H1 (cell line): ENCODE results near the gene FASTKD3. TPM values are rescaled to one million over a fixed set of nuclear protein-coding genes. Genes with fewer than 3 reads are reported as not detected.

ENCODE experiments used
- CTCF ChIA-PET: fragments of 300-600 bp; sonication (Branson Sonifier 250); formaldehyde crosslinking; loops from one replicate; lab custom pipeline; 2021; ENCODE audit not compliant: partially characterized antibody; lab: Charles Lee
- POLR2A ChIA-PET: fragments of 300-600 bp; sonication (Branson Sonifier 250); formaldehyde crosslinking; loops from one replicate; lab custom pipeline; 2021; ENCODE audit warnings: inconsistent platforms; ENCODE audit not compliant: partially characterized antibody; lab: Charles Lee
- DNase-seq, 2 experiments: peaks; one replicate each; pipeline versions ENCODE4 v3.0.0 to v3.0.0-alpha.2; 2010 to 2022; ENCODE audit warnings: low spot score in 2 of 2, low read depth in 1 of 2, mixed read lengths in 1 of 2
- FAIRE-seq: peaks from 2 replicates; lab custom pipeline; 2011; peaks lifted over from hg19 to GRCh38; lab: Jason Lieb, UNC
- H2AFZ ChIP-seq: 2 replicates; pipeline ENCODE4 v1.8.1; 2012; ENCODE audit warnings: low read length, inconsistent platforms
- H2AK5ac ChIP-seq: 2 replicates; pipeline ENCODE4 v1.6.1; 2013; ENCODE audit warnings: low read depth, low read length
- H2BK120ac ChIP-seq: replicated peaks from 2 replicates; pipeline ENCODE3; 2013; ENCODE audit warnings: low read depth, low read length, inconsistent platforms
- H2BK12ac ChIP-seq: 2 replicates; pipeline ENCODE4 v1.6.1; 2013; ENCODE audit warnings: low read depth, low read length
- H2BK15ac ChIP-seq: 2 replicates; pipeline ENCODE4 v1.6.1; 2013; ENCODE audit warnings: low read length
- H2BK20ac ChIP-seq: 2 replicates; pipeline ENCODE4 v1.6.1; 2013; ENCODE audit warnings: low read length
- H2BK5ac ChIP-seq: 2 replicates; pipeline ENCODE4 v1.6.1; 2013; ENCODE audit warnings: low read depth, low read length
- H3K14ac ChIP-seq: 2 replicates; pipeline ENCODE4 v1.6.1; 2013; ENCODE audit warnings: inconsistent platforms; ENCODE audit not compliant: insufficient read length
- H3K18ac ChIP-seq: 2 replicates; pipeline ENCODE4 v1.6.1; 2013; ENCODE audit warnings: low read length; ENCODE audit errors: extremely low read depth
- H3K23ac ChIP-seq: 2 replicates; pipeline ENCODE4 v1.6.1; 2013; ENCODE audit warnings: inconsistent platforms; ENCODE audit not compliant: insufficient read length
- H3K23me2 ChIP-seq: 2 replicates; pipeline ENCODE4 v1.6.1; 2013; ENCODE audit warnings: low read depth, low read length
- H3K27ac ChIP-seq: 2 replicates; pipeline ENCODE4 v1.6.1; 2011; ENCODE audit warnings: low read depth, low read length, inconsistent platforms
- H3K27me3 ChIP-seq, 4 experiments: replicated peaks in 1 of 4; 1 replicate in 1 of 4; 2 replicates in 3 of 4; pipeline versions ENCODE4 v1.6.1 to v1.8.1; 2011 to 2013; ENCODE audit warnings: low read length in 3 of 4, mild to moderate bottlenecking in 3 of 4, inconsistent platforms in 2 of 4, mixed read lengths in 2 of 4, moderate library complexity in 1 of 4; ENCODE audit not compliant: control insufficient read depth in 3 of 4, insufficient read depth in 3 of 4; ENCODE audit errors: extremely low read depth in 1 of 4
- H3K36me3 ChIP-seq, 4 experiments: 2 replicates each; pipeline versions ENCODE4 v1.6.1 to v1.8.1; 2011 to 2013; ENCODE audit warnings: mild to moderate bottlenecking in 4 of 4, low read length in 3 of 4, moderate library complexity in 2 of 4, control low read depth in 1 of 4, inconsistent platforms in 1 of 4; ENCODE audit not compliant: insufficient read depth in 4 of 4, control insufficient read depth in 2 of 4
- H3K4ac ChIP-seq: replicated peaks from 2 replicates; pipeline ENCODE3; 2013; ENCODE audit warnings: low read length, low read depth, mixed read lengths, inconsistent platforms; ENCODE audit not compliant: insufficient read length
- H3K4me1 ChIP-seq, 4 experiments: replicated peaks in 1 of 4; 1 replicate in 1 of 4; 2 replicates in 3 of 4; pipeline versions ENCODE4 v1.6.1 to v1.8.1; 2011 to 2013; ENCODE audit warnings: low read length in 3 of 4, inconsistent platforms in 2 of 4, mixed read lengths in 1 of 4; ENCODE audit not compliant: insufficient read depth in 4 of 4, control insufficient read depth in 3 of 4
- H3K4me2 ChIP-seq, 2 experiments: 2 replicates each; pipeline versions ENCODE4 v1.6.1 to v1.8.1; 2011 to 2013; ENCODE audit warnings: low read depth in 2 of 2, low read length in 2 of 2, control low read depth in 1 of 2, inconsistent platforms in 1 of 2, mild to moderate bottlenecking in 1 of 2; ENCODE audit not compliant: insufficient read depth in 1 of 2
- H3K4me3 ChIP-seq, 4 experiments: fragments of 200-600, 300-600 bp in 1 of 4; sonication (generic), shearing (Covaris generic), sonication (Bioruptor Twin) in 1 of 4; 2 replicates each; pipeline versions ENCODE4 v1.5.1 to v1.8.1; 2011 to 2016; ENCODE audit warnings: low read length in 4 of 4, low read depth in 3 of 4, control low read depth in 2 of 4, inconsistent platforms in 2 of 4, mild to moderate bottlenecking in 2 of 4, mixed read lengths in 1 of 4, moderate library complexity in 1 of 4; ENCODE audit not compliant: insufficient read depth in 2 of 4; ENCODE audit errors: extremely low read depth in 1 of 4
- H3K56ac ChIP-seq: replicated peaks from 2 replicates; pipeline ENCODE3; 2013; ENCODE audit warnings: low read depth, mild to moderate bottlenecking, mixed read lengths, low read length, inconsistent platforms; ENCODE audit not compliant: insufficient read length
- H3K79me1 ChIP-seq: 2 replicates; pipeline ENCODE4 v1.6.1; 2013; ENCODE audit warnings: low read depth, low read length, control low read depth
- H3K79me2 ChIP-seq, 2 experiments: 2 replicates each; pipeline versions ENCODE4 v1.6.1 to v1.8.1; 2012 to 2013; ENCODE audit warnings: low read length in 2 of 2, mild to moderate bottlenecking in 2 of 2, inconsistent platforms in 1 of 2; ENCODE audit not compliant: insufficient read depth in 2 of 2, control insufficient read depth in 1 of 2
- H3K9ac ChIP-seq, 4 experiments: replicated peaks in 1 of 4; 1 replicate in 1 of 4; 2 replicates in 3 of 4; pipeline versions ENCODE4 v1.6.1 to v1.8.1; 2011 to 2013; ENCODE audit warnings: low read depth in 3 of 4, low read length in 3 of 4, control low read depth in 2 of 4, mild to moderate bottlenecking in 2 of 4, moderate library complexity in 2 of 4, inconsistent platforms in 1 of 4; ENCODE audit errors: extremely low read depth in 1 of 4
- H3K9me3 ChIP-seq, 2 experiments: 2 replicates each; pipeline versions ENCODE4 v1.6.1 to v1.8.1; 2012 to 2013; ENCODE audit warnings: mild to moderate bottlenecking in 2 of 2, moderate library complexity in 2 of 2, control low read depth in 1 of 2, inconsistent platforms in 1 of 2, low read depth in 1 of 2, low read length in 1 of 2, mixed read lengths in 1 of 2; ENCODE audit not compliant: insufficient read depth in 2 of 2
- H4K20me1 ChIP-seq, 2 experiments: replicated peaks in 1 of 2; 2 replicates each; pipeline versions ENCODE3 to v1.8.1; 2011 to 2013; ENCODE audit warnings: inconsistent platforms in 2 of 2, low read length in 2 of 2, mild to moderate bottlenecking in 1 of 2; ENCODE audit not compliant: insufficient read depth in 2 of 2, control insufficient read depth in 1 of 2
- H4K5ac ChIP-seq: 2 replicates; pipeline ENCODE4 v1.6.1; 2013; ENCODE audit warnings: low read length, low read depth, mixed read lengths, inconsistent platforms; ENCODE audit not compliant: insufficient read length
- H4K8ac ChIP-seq: 2 replicates; pipeline ENCODE4 v1.8.0; 2013; ENCODE audit warnings: mild to moderate bottlenecking, moderate library complexity, low read length, inconsistent platforms; ENCODE audit not compliant: insufficient read depth; ENCODE audit errors: extremely low read depth
- H4K91ac ChIP-seq: replicated peaks from 2 replicates; pipeline ENCODE3; 2013; ENCODE audit warnings: low read length, mixed read lengths, inconsistent platforms; ENCODE audit not compliant: insufficient read length
- JUN ChIP-seq: IDR thresholded peaks from 2 replicates; pipeline ENCODE4 v1.6.1; 2011; ENCODE audit warnings: low read depth, mild to moderate bottlenecking, improper control_type of control experiment, low read length
- TEAD4 ChIP-seq: IDR thresholded peaks from 2 replicates; pipeline ENCODE4 v1.6.1; 2012; ENCODE audit warnings: low read depth, low read length, inconsistent platforms, mixed read lengths
- WGBS, 2 experiments: shearing (Covaris generic) in 1 of 2; methylation state at CpG; one replicate each; pipeline versions ENCODE4 v1.1.6 to v1.1.7; 2013 to 2015; ENCODE audit warnings: low lambda C conversion rate in 2 of 2, mixed read lengths in 2 of 2, inconsistent platforms in 1 of 2, low coverage in 1 of 2, missing lambda C conversion rate in 1 of 2; ENCODE audit not compliant: insufficient replicate concordance in 2 of 2, insufficient coverage in 1 of 2, insufficient read length in 1 of 2; ENCODE audit errors: extremely low coverage in 1 of 2, missing lambda C conversion rate in 1 of 2; 5-methylcytosine and 5-hydroxymethylcytosine counted together
- polyA plus RNA-seq, 7 experiments: library from polyadenylated mRNA; depleted of rRNA in 3 of 7; stranded (reverse) in 5 of 7; unstranded in 2 of 7; fragments of >200 nt in 5 of 7; fragments of 200-250 nt in 2 of 7; gene quantifications; 1 replicate in 5 of 7; 2 replicates in 1 of 7; 4 replicates in 1 of 7; pipeline versions ENCODE4 v1.2.1 to v1.2.3, GENCODE V29; 2011 to 2013; ENCODE audit warnings: missing spikeins in 2 of 7, mixed read lengths in 2 of 7
- total RNA-seq: library from RNA; stranded (reverse); fragmentation: NEBNext Ultra II Directional; extraction: Animal tissue kit (Norgen Biotek cat#: 25700); gene quantifications from 2 replicates; pipeline ENCODE4 v1.2.1, GENCODE V29; 2021

FASTKD3 gene
- total and polyA plus RNA-seq, 2 of the 8 experiments (the other 6 are each of a cell fraction or from before 2014, with no cell fraction given), result 5.6 to 7.6 TPM

DNA sequence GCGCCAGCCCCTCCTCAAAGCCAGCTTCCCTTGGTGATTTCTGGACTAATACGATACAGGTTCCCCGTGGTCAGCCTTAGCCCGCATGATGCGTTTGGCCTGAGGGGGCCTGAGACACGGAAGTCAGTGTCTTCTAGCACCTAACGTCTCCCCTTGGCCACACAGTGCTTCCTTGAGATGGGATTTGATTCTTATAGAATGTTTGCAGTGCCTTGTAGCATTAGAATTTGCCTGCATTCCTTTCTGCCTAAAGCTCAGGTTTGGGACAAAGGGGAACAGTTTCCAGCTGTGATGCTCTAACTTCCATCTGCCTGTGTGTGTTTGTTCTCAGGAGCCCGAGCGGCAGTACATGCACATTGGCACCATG, 52.3 kb downstream of the FASTKD3 start:
- DNase-seq (no peak), FAIRE-seq (no peak)
- no peak overlapping the region for H3K18ac ChIP-seq
- TF ChIP-seq JUN (no peak), TEAD4 (0 out of 2 replicates have a peak, but pooled peaks have one; percentile 19)
- no peak overlapping the region for H4K8ac ChIP-seq
- H3K79me2 ChIP-seq, result no peaks in the 10 kb centered on the region
- no peak overlapping the region for H2BK20ac ChIP-seq
- 57% methylated on average over 9 of the region's 9 CpGs; no CpG with 5 or more reads in 1 of the 2 experiments for WGBS, 2 experiments
- H4K20me1 ChIP-seq, result no peaks in the 10 kb centered on the region
- H3K23ac ChIP-seq, result no peak overlapping the region
- ChIA-PET POLR2A (interaction anchor here (1.2 kb wide), 1 partner anchor 12 kb away, joined by 7 read pairs; no protein-coding TSS in a partner anchor), CTCF (interaction anchor here (0.8 to 9.2 kb wide), 30 partner anchors 7 to 1050 kb away, joined by 3 to 61 read pairs (median 5); partner anchors contain the start of gene CFAP90)
- peak overlapping the region; percentile 3 to 53; a peak in 3 of 4 replicates for H3K4me2 ChIP-seq
- H2BK12ac ChIP-seq, result peak overlapping the region; percentile 23; the same call in 1 of the 2 replicates
- H3K4me1 ChIP-seq, result peaks cover 2 to 13% (median 6%) of the 10 kb centered on the region in 4 experiments; a peak in 6 of 7 replicates
- H3K4ac ChIP-seq, result no peak overlapping the region
- H4K91ac ChIP-seq, result no peak overlapping the region
- H3K4me3 ChIP-seq, result peak overlapping the region in 1 of 4 experiments; percentile 6; a peak in 1 of 8 replicates
- no peak overlapping the region for H2BK15ac ChIP-seq
- H3K56ac ChIP-seq, result no peak overlapping the region
- 0 out of 2 replicates have a peak overlapping the region, but pooled peaks have one; percentile 29 for H2BK5ac ChIP-seq
- H3K9ac ChIP-seq, result peak overlapping the region in 1 of 4 experiments; percentile 27; a peak in 2 of 7 replicates
- H3K14ac ChIP-seq, result no peak overlapping the region
- no peaks in the 10 kb centered on the region for H3K9me3 ChIP-seq
- H2BK120ac ChIP-seq, result no peak overlapping the region
- no peak overlapping the region for H2AK5ac ChIP-seq
- no peaks in the 10 kb centered on the region for H3K27me3 ChIP-seq
- no peak overlapping the region for H2AFZ ChIP-seq
- no peak overlapping the region for H4K5ac ChIP-seq
- no peaks in the 10 kb centered on the region for H3K23me2 ChIP-seq
- peaks cover 0 to 24% (median 6%) of the 10 kb centered on the region in 4 experiments; a peak in 3 of 8 replicates for H3K36me3 ChIP-seq
- no peaks in the 10 kb centered on the region for H3K79me1 ChIP-seq
- H3K27ac ChIP-seq, result peak overlapping the region; percentile 28; the same call in 1 of the 2 replicates
